Liver (tissue), 3 donors: ENCODE results near the gene LRRC55.

Experiments used
- EGR1 ChIP-seq, 2 donors: IDR thresholded peaks; 2 replicates each; pipeline ENCODE4 v1.6.1; 2016 to 2018; ENCODE audit warnings: antibody characterized with exemption in 2 of 2, low read depth in 2 of 2
- GABPA ChIP-seq, 2 donors: IDR thresholded peaks in 1 of 2; conservative IDR thresholded peaks in 1 of 2; 2 replicates each; pipeline ENCODE4 v1.6.1; 2016; ENCODE audit warnings: antibody characterized with exemption in 2 of 2, mild to moderate bottlenecking in 1 of 2, moderate library complexity in 1 of 2
- HNF4A ChIP-seq, 2 donors: conservative IDR thresholded peaks; 2 replicates each; pipeline ENCODE4 v1.6.1; 2016; ENCODE audit warnings: antibody characterized with exemption in 2 of 2, mild to moderate bottlenecking in 2 of 2
- JUND ChIP-seq, 2 donors: IDR thresholded peaks; 2 replicates each; pipeline ENCODE4 v1.6.1; 2016; ENCODE audit warnings: antibody characterized with exemption in 2 of 2
- RXRA ChIP-seq, 2 donors: IDR thresholded peaks; 2 replicates each; pipeline ENCODE4 v1.6.1; 2017 to 2018; ENCODE audit warnings: antibody characterized with exemption in 2 of 2, mild to moderate bottlenecking in 1 of 2
- SP1 ChIP-seq: IDR thresholded peaks from 2 replicates; pipeline ENCODE4 v1.6.1; 2018; ENCODE audit warnings: antibody characterized with exemption, mild to moderate bottlenecking
- TAF1 ChIP-seq: conservative IDR thresholded peaks from 2 replicates; pipeline ENCODE4 v1.6.1; 2016; ENCODE audit warnings: antibody characterized with exemption, mild to moderate bottlenecking
- TF ChIP-seq, protein P1 (sequence below): fragments of 150-350 bp; IDR thresholded peaks from 2 replicates; pipeline ENCODE4 v1.5.1; 2017; ENCODE audit warnings: improper control_type of control experiment, low read depth, low read length; ENCODE audit not compliant: missing input control
- TF ChIP-seq, protein P2 (sequence below): IDR thresholded peaks from 2 replicates; pipeline ENCODE4 v1.6.1; 2016; ENCODE audit warnings: antibody characterized with exemption
- TF ChIP-seq, protein P3 (sequence below): IDR thresholded peaks from 2 replicates; pipeline ENCODE4 v1.6.1; 2016; ENCODE audit warnings: antibody characterized with exemption
- TF ChIP-seq, protein P4 (sequence below): IDR thresholded peaks from 2 replicates; pipeline ENCODE4 v1.6.1; 2016; ENCODE audit warnings: antibody characterized with exemption, mild to moderate bottlenecking
- donor health status: healthy.
- donor health status: healthy.

DNA sequence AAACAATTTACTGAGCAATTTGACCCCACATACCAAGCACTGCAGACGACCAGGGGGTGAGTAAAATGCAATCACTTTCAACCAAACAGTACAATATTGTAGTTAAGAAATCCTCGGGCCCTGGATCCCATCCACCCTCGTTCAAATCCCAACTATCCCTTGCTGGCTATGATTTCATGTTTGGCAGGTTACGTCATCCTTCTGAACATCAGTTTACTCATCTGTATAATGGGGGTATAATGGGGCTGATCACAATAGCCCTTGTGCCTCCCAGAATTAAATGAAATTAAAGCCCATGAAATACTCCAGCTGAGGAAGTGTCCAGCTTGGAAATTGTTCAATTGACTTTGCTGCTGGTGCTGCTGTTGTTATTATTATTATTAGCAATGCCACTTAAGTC lies 34.7 kb downstream of the LRRC55 start:
- TF ChIP-seq, protein P1, sequence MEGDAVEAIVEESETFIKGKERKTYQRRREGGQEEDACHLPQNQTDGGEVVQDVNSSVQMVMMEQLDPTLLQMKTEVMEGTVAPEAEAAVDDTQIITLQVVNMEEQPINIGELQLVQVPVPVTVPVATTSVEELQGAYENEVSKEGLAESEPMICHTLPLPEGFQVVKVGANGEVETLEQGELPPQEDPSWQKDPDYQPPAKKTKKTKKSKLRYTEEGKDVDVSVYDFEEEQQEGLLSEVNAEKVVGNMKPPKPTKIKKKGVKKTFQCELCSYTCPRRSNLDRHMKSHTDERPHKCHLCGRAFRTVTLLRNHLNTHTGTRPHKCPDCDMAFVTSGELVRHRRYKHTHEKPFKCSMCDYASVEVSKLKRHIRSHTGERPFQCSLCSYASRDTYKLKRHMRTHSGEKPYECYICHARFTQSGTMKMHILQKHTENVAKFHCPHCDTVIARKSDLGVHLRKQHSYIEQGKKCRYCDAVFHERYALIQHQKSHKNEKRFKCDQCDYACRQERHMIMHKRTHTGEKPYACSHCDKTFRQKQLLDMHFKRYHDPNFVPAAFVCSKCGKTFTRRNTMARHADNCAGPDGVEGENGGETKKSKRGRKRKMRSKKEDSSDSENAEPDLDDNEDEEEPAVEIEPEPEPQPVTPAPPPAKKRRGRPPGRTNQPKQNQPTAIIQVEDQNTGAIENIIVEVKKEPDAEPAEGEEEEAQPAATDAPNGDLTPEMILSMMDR, result no peak
- no peak for TF ChIP-seq HNF4A (conservative IDR thresholded peaks at IDR 0.05)
- no peak for TF ChIP-seq EGR1 (IDR thresholded peaks at IDR 0.05; ENCODE audit: low read depth in 2 of 2)
- TF ChIP-seq TAF1, result no peak
- TF ChIP-seq SP1, result no peak
- TF ChIP-seq, protein P2, sequence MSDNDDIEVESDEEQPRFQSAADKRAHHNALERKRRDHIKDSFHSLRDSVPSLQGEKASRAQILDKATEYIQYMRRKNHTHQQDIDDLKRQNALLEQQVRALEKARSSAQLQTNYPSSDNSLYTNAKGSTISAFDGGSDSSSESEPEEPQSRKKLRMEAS, result no peak
- TF ChIP-seq GABPA (IDR thresholded peaks at IDR 0.05 in 1 of 2, conservative IDR thresholded peaks at IDR 0.05 in 1 of 2), result no peak
- no peak for TF ChIP-seq RXRA (IDR thresholded peaks at IDR 0.05)
- TF ChIP-seq, protein P3, sequence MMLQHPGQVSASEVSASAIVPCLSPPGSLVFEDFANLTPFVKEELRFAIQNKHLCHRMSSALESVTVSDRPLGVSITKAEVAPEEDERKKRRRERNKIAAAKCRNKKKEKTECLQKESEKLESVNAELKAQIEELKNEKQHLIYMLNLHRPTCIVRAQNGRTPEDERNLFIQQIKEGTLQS, result no peak
- TF ChIP-seq JUND (IDR thresholded peaks at IDR 0.05), result no peak
- TF ChIP-seq, protein P4, sequence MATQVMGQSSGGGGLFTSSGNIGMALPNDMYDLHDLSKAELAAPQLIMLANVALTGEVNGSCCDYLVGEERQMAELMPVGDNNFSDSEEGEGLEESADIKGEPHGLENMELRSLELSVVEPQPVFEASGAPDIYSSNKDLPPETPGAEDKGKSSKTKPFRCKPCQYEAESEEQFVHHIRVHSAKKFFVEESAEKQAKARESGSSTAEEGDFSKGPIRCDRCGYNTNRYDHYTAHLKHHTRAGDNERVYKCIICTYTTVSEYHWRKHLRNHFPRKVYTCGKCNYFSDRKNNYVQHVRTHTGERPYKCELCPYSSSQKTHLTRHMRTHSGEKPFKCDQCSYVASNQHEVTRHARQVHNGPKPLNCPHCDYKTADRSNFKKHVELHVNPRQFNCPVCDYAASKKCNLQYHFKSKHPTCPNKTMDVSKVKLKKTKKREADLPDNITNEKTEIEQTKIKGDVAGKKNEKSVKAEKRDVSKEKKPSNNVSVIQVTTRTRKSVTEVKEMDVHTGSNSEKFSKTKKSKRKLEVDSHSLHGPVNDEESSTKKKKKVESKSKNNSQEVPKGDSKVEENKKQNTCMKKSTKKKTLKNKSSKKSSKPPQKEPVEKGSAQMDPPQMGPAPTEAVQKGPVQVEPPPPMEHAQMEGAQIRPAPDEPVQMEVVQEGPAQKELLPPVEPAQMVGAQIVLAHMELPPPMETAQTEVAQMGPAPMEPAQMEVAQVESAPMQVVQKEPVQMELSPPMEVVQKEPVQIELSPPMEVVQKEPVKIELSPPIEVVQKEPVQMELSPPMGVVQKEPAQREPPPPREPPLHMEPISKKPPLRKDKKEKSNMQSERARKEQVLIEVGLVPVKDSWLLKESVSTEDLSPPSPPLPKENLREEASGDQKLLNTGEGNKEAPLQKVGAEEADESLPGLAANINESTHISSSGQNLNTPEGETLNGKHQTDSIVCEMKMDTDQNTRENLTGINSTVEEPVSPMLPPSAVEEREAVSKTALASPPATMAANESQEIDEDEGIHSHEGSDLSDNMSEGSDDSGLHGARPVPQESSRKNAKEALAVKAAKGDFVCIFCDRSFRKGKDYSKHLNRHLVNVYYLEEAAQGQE, result no peak
